ENCODE data around the gene STAM. TPM values are rescaled to one million over a fixed set of nuclear protein-coding genes. Genes with fewer than 3 reads are reported as not detected.

Gene STAM
- total RNA-seq, 2 donors from 2014 or later = 16.5 to 16.8 TPM

- Histone ChIP-seq H3K4me1 (no peaks in the 10 kb centered on the region), H3K36me3 (no peaks in the 10 kb centered on the region), H3K9ac (ENCODE audit: low read depth in 2 of 2, low read length in 2 of 2) (no peak overlapping the region), H3K27me3 (no peaks in the 10 kb centered on the region), H3K9me3 (no peaks in the 10 kb centered on the region), H3K27ac (no peak overlapping the region), H3K4me3 (no peak overlapping the region)
- no peak for TF ChIP-seq CTCF (IDR thresholded peaks at IDR 0.05)
- intact Hi-C loops (cut with DNase I) = loop anchor here (2.0 to 10.0 kb wide), 4 partner anchors 136 to 608 kb away; no protein-coding TSS in a partner anchor
- DNase-seq = no peak
Measured at GRCh38 chr10:17607060-17607459, 36.9 kb upstream of the STAM start.

- no peak for DNase-seq
- no peaks in the 10 kb centered on the region for H3K4me1 ChIP-seq
- no peak overlapping the region for H3K27ac ChIP-seq
- H3K27me3 ChIP-seq = no peaks in the 10 kb centered on the region
- no peaks in the 10 kb centered on the region for H3K36me3 ChIP-seq
- no peak overlapping the region for H3K9ac ChIP-seq (ENCODE audit: low read depth in 2 of 2, low read length in 2 of 2)
- peak; percentile 82 for TF ChIP-seq CTCF (IDR thresholded peaks at IDR 0.05)
- H3K4me3 ChIP-seq = no peak overlapping the region
- no peaks in the 10 kb centered on the region for H3K9me3 ChIP-seq
- intact Hi-C loops (cut with DNase I) = loop anchor here (2.0 to 10.0 kb wide), 4 partner anchors 135 to 607 kb away; no protein-coding TSS in a partner anchor
Measured at GRCh38 chr10:17607603-17608332, 36.2 kb upstream of the STAM start.

GRCh38 chr10:17609523-17610079 is 34.4 kb upstream of the STAM start:
- Histone ChIP-seq H3K4me1 (no peaks in the 10 kb centered on the region), H3K4me3 (no peak overlapping the region), H3K27ac (no peak overlapping the region), H3K9me3 (no peaks in the 10 kb centered on the region), H3K9ac (ENCODE audit: low read depth in 2 of 2, low read length in 2 of 2) (no peak overlapping the region), H3K36me3 (no peaks in the 10 kb centered on the region), H3K27me3 (no peaks in the 10 kb centered on the region)
- no peak for TF ChIP-seq CTCF (IDR thresholded peaks at IDR 0.05)
- intact Hi-C loops (cut with DNase I) = loop anchor here (5.0 to 10.0 kb wide), 3 partner anchors 263 to 605 kb away; no protein-coding TSS in a partner anchor
- no peak for DNase-seq

- peak overlapping the region; percentile 40 to 60 for H3K9ac ChIP-seq (ENCODE audit: low read depth in 2 of 2, low read length in 2 of 2)
- no peaks in the 10 kb centered on the region for H3K27me3 ChIP-seq
- DNase-seq = peak; percentile 64
- no peaks in the 10 kb centered on the region for H3K4me1 ChIP-seq
- intact Hi-C loops (cut with DNase I) = no loop called here
- H3K9me3 ChIP-seq = no peaks in the 10 kb centered on the region
- H3K36me3 ChIP-seq = no peaks in the 10 kb centered on the region
- peak overlapping the region; percentile 77 for H3K27ac ChIP-seq
- no peak for TF ChIP-seq CTCF (IDR thresholded peaks at IDR 0.05)
- peak overlapping the region; percentile 79 for H3K4me3 ChIP-seq
Measured at GRCh38 chr10:17616403-17617030, 27.4 kb upstream of the STAM start.

- intact Hi-C loops (cut with DNase I) = no loop called here
- no peaks in the 10 kb centered on the region for H3K9me3 ChIP-seq
- no peak for TF ChIP-seq CTCF (IDR thresholded peaks at IDR 0.05)
- no peaks in the 10 kb centered on the region for H3K27me3 ChIP-seq
- peak; percentile 74 for DNase-seq
- H3K9ac ChIP-seq (ENCODE audit: low read depth in 2 of 2, low read length in 2 of 2) = peak within 1 kb of the TSS; percentile 60 to 61
- peak within 1 kb of the TSS; percentile 77 for H3K27ac ChIP-seq
- no peaks in the 10 kb centered on the region for H3K36me3 ChIP-seq
- H3K4me1 ChIP-seq = no peaks in the 10 kb centered on the region
- H3K4me3 ChIP-seq = peak within 1 kb of the TSS; percentile 79
Measured at GRCh38 chr10:17617031-17617911, 26.7 kb upstream of the STAM start, which contains the start of gene HACD1. Gene HACD1, minus strand, starts transcription at chr10:17617374. Its CDS starts 35 bp downstream, at chr10:17617339.
